SK-N-MC (cell line): ENCODE results near the gene PRPF19.

Experiments
- EZH2 ChIP-seq: fragments of 200-600 bp; sonication (generic); IDR thresholded peaks from one replicate; pipeline ENCODE4 v1.6.1; 2017; ENCODE audit warnings: antibody characterized with exemption
- FOXP2 ChIP-seq: optimal IDR thresholded peaks from 2 replicates; pipeline ENCODE3; 2011; ENCODE audit warnings: mild to moderate bottlenecking, moderate library complexity; ENCODE audit not compliant: insufficient read depth; ENCODE audit errors: extremely low read length, control extremely low read depth
- POLR2AphosphoS5 ChIP-seq: IDR thresholded peaks from 2 replicates; pipeline ENCODE4 v1.6.1; 2012; ENCODE audit warnings: mild to moderate bottlenecking, low read depth, low read length, borderline replicate concordance

DNA sequence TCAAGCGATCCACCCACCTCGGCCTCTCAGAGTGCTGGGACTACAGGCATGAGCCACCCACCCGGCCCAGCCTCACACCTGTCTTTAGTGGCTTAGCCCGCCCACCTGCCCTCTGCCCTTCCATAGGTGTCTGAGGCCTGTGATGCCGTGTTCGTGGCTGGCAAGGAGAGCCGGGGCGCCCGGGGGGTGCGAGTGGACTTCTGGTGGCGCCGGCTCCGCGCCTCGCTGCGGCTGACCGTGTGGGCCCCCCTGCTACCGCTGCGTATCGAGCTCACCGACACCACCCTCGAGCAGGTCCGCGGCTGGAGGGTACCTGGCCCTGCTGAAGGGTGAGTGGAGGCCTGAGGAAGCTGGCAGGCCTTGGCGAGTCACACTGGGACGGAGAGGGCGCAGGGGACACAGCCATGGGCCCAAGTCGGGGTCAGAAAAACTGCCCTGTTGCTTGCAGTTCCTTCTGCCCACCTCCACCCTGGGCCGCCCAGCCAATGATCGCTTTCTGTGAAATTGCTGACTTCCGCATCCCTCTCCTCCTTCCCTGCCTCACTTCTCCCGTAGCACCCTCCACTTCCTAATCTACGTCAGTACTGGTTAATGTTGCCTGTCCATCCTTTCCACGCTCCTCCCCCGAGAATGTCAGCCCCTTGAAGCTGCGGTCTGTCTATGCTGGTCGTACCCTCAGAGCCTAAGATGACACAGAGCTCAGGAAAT is 27.2 kb upstream of the PRPF19 start:
- TF ChIP-seq POLR2AphosphoS5: no peak
- TF ChIP-seq EZH2: no peak
- no peak for TF ChIP-seq FOXP2
